IPS-NIHi11 (cell line): ENCODE results near the gene RNF135.
"Not testable (repeated sequence)": the region's sequence is repeated elsewhere in the genome, so short reads cannot be mapped to it uniquely, and the experiment has no call there.

Source experiments
- DNase-seq: peaks from one replicate; pipeline ENCODE4 v3.0.0; 2012; ENCODE audit warnings: mixed read lengths, low spot score

The RNF135 gene

GRCh38 chr17:30954046-30954830 lies 16.6 kb upstream of the RNF135 start:
- DNase-seq = peak; percentile 3

- DNase-seq = peak; percentile 31
Observed at GRCh38 chr17:30956764-30957374, 14.0 kb upstream of the RNF135 start.

GRCh38 chr17:30957741-30958140 lies 13.1 kb upstream of the RNF135 start:
- no peak for DNase-seq

- no peak for DNase-seq
Observed at GRCh38 chr17:30958187-30958586, 12.7 kb upstream of the RNF135 start.

- peak; percentile 4 for DNase-seq
Observed at GRCh38 chr17:30961209-30962188, 9.3 kb upstream of the RNF135 start.

GRCh38 chr17:30964312-30964711 lies 6.5 kb upstream of the RNF135 start:
- not testable (repeated sequence) for DNase-seq

- no peak for DNase-seq
Observed at GRCh38 chr17:30964876-30965275, 6.0 kb upstream of the RNF135 start.

- DNase-seq = no peak
Observed at GRCh38 chr17:30965686-30966085, 5.2 kb upstream of the RNF135 start.

- not testable (repeated sequence) for DNase-seq
Observed at GRCh38 chr17:30967911-30968310, 2.9 kb upstream of the RNF135 start.

- peak; percentile 32 for DNase-seq
Observed at GRCh38 chr17:30969989-30970830, 629 bp upstream of the RNF135 start.

- DNase-seq = no peak
Observed at GRCh38 chr17:30975042-30975820, 4.4 kb downstream of the RNF135 start.

GRCh38 chr17:30979919-30980318 lies 9.1 kb downstream of the RNF135 start:
- DNase-seq = not testable (repeated sequence)

- DNase-seq = no peak
Observed at GRCh38 chr17:30981531-30982519, 11.0 kb downstream of the RNF135 start.

GRCh38 chr17:30982855-30983254 lies 12.0 kb downstream of the RNF135 start:
- no peak for DNase-seq

GRCh38 chr17:30990458-30990857 lies 19.6 kb downstream of the RNF135 start:
- DNase-seq = no peak

- no peak for DNase-seq
Observed at GRCh38 chr17:30992551-30992950, 21.7 kb downstream of the RNF135 start.

GRCh38 chr17:30995347-30995746 lies 24.5 kb downstream of the RNF135 start:
- no peak for DNase-seq

- no peak for DNase-seq
Observed at GRCh38 chr17:30996486-30996885, 25.6 kb downstream of the RNF135 start.

- DNase-seq = no peak
Observed at GRCh38 chr17:30997270-30997669, 26.4 kb downstream of the RNF135 start.
